ENCODE measurements around the gene ARPC3. TPM values are rescaled to one million over a fixed set of nuclear protein-coding genes. Genes with fewer than 3 reads are reported as not detected.

Gene ARPC3
- total RNA-seq, 1 experiment from 2014 or later = 188 TPM

- Histone ChIP-seq H3K4me1 (ENCODE audit: insufficient read depth, low read length) (no peaks in the 10 kb centered on the region), H4K5ac (ENCODE audit: insufficient read length, low read depth, low read length) (no peak overlapping the region), H3T11ph (ENCODE audit: low read length) (no peak overlapping the region), H3K79me1 (ENCODE audit: insufficient read depth, low read depth, low read length, poor library complexity, severe bottlenecking) (no peaks in the 10 kb centered on the region), H3K79me2 (ENCODE audit: insufficient read depth, low read length) (peaks cover 3% of the 10 kb centered on the region; the same call in 1 of the 2 replicates), H2BK20ac (ENCODE audit: low read depth, low read length, poor library complexity, severe bottlenecking) (no peak overlapping the region), H3K9ac (ENCODE audit: extremely low read depth, insufficient read length, low read length) (no peak overlapping the region), H3K27me3 (ENCODE audit: insufficient read depth, low read length) (no peaks in the 10 kb centered on the region), H3K9me3 (ENCODE audit: control insufficient read depth, low read depth, low read length) (no peaks in the 10 kb centered on the region), H3K4me2 (ENCODE audit: insufficient read depth, insufficient read length, low read length) (no peak overlapping the region), H2BK5ac (ENCODE audit: insufficient read length, low read length) (no peak overlapping the region), H2BK120ac (ENCODE audit: low read depth, low read length, poor library complexity, severe bottlenecking) (no peak overlapping the region), H3K23me2 (ENCODE audit: insufficient read length, low read depth, low read length, poor library complexity, severe bottlenecking) (no peaks in the 10 kb centered on the region), H4K20me1 (ENCODE audit: control insufficient read depth, insufficient read depth, insufficient read length) (no peaks in the 10 kb centered on the region), H4K91ac (ENCODE audit: insufficient read length, low read depth, low read length) (no peak overlapping the region), H3K27ac (ENCODE audit: insufficient read length, low read depth, low read length) (no peak overlapping the region), H3K56ac (ENCODE audit: insufficient read length, low read depth, low read length) (no peak overlapping the region), H2BK15ac (ENCODE audit: low read depth, low read length) (no peak overlapping the region), H3K4ac (ENCODE audit: low read depth, low read length) (no peak overlapping the region), H3K18ac (ENCODE audit: insufficient read length, low read depth, low read length) (no peak overlapping the region), H2AK5ac (ENCODE audit: insufficient read length, low read length) (no peak overlapping the region), H2AFZ (ENCODE audit: low read length) (no peak overlapping the region), H4K8ac (replicated peaks; ENCODE audit: insufficient read length, low read depth, low read length) (no peak overlapping the region), H3K23ac (ENCODE audit: insufficient read length, low read depth, low read length) (no peak overlapping the region), H3K14ac (ENCODE audit: insufficient read depth, low read length) (no peak overlapping the region), H2BK12ac (ENCODE audit: insufficient read length, low read depth, low read length) (no peak overlapping the region)
- peaks cover 11 to 58% (median 32%) of the 10 kb centered on the region in 3 experiments; a peak in 6 of 7 replicates for H3K36me3 Mint-ChIP-seq (ENCODE audit: insufficient read depth in 1 of 3, low read depth in 3 of 3)
- no peaks in the 10 kb centered on the region; a peak in 1 of 5 replicates for H3K9me3 Mint-ChIP-seq
- no peak overlapping the region for H3K27ac Mint-ChIP-seq
- no peak for DNase-seq
- TF ChIP-seq, protein P1, sequence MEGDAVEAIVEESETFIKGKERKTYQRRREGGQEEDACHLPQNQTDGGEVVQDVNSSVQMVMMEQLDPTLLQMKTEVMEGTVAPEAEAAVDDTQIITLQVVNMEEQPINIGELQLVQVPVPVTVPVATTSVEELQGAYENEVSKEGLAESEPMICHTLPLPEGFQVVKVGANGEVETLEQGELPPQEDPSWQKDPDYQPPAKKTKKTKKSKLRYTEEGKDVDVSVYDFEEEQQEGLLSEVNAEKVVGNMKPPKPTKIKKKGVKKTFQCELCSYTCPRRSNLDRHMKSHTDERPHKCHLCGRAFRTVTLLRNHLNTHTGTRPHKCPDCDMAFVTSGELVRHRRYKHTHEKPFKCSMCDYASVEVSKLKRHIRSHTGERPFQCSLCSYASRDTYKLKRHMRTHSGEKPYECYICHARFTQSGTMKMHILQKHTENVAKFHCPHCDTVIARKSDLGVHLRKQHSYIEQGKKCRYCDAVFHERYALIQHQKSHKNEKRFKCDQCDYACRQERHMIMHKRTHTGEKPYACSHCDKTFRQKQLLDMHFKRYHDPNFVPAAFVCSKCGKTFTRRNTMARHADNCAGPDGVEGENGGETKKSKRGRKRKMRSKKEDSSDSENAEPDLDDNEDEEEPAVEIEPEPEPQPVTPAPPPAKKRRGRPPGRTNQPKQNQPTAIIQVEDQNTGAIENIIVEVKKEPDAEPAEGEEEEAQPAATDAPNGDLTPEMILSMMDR (conservative IDR thresholded peaks at IDR 0.05) = no peak
- no peak overlapping the region for H3K4me3 Mint-ChIP-seq
- no CpG with 5 or more reads among the region's 4 CpGs for WGBS (ENCODE audit: extremely low coverage, insufficient read length, low lambda C conversion rate)
- H3K27me3 Mint-ChIP-seq (ENCODE audit: low read depth) = no peaks in the 10 kb centered on the region
- H3K4me1 Mint-ChIP-seq = peaks cover 5 to 10% of the 10 kb centered on the region in 2 experiments
Observed at GRCh38 chr12:110453569-110454296, 3.6 kb upstream of the ARPC3 start.
